GM18511 (cell line): ENCODE measurements around the gene R3HDM2.
"Not testable (repeated sequence)": the region's sequence is repeated elsewhere in the genome, so short reads cannot be mapped to it uniquely, and the experiment has no call there.

Source experiments
- ATAC-seq: cut with Tn5 transposase; IDR thresholded peaks from one replicate; pipeline ENCODE4 v1.9.1; 2021; ENCODE audit warnings: mild to moderate bottlenecking, moderate library complexity; ENCODE audit not compliant: unreplicated experiment

Gene R3HDM2

DNA sequence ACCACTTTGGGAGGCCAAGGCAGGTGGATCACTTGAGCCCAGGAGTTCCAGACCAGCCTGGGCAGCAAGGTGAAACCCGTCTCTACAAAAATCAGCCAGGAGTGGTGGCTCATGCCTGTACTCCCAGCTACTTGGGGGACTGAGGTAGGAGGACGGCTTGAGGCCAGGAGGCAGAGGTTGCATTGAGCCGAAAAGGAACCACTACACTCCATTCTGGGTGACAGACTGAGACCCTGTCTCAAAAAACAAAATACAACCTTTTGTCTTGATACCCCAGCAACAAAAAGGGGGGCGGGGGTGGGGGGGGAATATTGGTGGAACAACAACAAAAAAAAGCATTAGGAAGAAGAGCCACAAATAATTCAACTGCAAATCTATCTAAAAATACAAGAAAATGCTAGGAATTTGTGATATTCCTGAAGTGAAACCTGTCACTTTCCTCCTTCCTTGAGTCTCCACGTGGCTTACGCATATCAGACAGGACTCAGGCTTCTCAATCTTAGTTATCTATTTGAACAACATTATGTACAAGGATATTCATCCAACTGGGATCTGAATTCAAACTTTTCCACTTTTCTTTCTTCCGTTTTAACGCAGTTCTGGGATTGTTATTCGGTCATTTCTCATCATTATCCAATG lies 1.3 kb downstream of the R3HDM2 start:
- ATAC-seq = no peak

DNA sequence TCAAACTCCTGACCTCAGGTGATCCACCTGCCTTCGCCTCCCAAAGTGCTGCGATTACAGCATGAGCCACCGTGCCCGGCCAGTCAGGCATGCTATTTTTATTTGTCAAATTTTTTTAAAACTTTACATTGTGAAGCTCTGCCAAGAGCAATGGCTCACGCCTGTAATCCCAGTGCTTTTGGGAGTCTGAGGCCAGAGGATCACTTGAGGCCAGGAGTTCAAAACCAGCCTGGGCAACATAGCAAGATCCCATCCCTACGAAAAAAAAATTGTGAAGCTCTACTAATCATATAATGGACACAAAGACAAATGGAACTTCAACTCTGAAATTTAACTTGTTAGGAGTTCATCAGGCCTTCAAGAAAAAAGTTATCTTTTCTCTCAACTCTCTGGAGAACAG lies 1.9 kb downstream of the R3HDM2 start:
- no peak for ATAC-seq

DNA sequence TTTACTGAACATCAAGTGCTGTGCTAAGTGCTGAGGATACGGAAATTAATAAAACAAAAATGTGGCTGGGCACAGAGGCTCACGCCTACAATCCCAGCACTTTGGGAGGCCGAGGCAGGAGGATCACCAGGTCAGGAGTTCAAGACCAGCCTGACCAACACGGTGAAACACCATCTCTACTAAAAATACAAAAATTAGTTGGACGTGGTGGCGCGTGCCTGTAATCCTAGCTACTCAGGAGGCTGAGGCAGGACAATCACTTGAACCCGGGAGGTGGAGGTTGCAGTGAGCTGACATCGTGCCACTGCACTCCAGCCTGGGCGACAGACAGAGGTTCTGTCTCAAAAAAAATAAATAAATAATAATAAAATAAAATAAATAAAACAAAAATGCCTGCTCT lies 3.9 kb downstream of the R3HDM2 start:
- not testable (repeated sequence) for ATAC-seq

DNA sequence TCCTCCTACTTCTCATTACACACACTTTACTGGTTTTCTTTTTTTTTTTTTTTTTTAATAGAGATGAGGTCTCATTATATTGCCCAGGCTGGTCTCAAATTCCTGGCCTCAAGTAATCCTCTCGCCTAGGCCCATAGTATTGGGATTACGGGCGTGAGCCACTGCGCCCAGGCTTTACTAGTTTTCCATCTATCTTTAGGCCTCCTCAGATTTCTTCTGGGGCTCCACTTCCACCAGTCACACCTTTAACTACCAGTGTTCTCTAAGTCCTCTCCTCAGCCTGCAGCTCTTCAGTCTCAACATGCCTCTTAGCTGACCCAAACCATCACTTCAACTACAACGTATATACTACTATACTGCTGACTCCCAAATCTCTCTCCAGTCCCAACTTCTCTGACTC lies 10.4 kb downstream of the R3HDM2 start:
- no peak for ATAC-seq

DNA sequence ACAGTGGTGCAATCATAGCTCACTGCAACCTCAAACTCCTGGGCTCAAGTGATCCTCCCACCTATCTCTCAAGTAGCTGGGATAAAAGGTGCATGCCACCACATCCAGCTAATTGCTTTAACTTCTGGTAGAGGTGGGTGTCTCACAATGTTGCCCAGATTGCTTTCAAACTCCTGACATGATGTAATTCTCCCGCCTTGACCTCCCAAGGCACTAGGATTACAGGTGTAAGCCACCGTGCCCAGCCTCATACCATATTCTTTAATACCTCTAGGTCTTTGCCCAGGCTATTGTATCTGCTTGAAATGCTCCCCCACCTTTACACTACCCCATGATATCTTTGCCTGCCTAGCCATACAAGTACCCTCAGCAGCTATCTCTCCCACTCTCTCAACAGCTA lies 11.3 kb downstream of the R3HDM2 start:
- ATAC-seq = no peak

DNA sequence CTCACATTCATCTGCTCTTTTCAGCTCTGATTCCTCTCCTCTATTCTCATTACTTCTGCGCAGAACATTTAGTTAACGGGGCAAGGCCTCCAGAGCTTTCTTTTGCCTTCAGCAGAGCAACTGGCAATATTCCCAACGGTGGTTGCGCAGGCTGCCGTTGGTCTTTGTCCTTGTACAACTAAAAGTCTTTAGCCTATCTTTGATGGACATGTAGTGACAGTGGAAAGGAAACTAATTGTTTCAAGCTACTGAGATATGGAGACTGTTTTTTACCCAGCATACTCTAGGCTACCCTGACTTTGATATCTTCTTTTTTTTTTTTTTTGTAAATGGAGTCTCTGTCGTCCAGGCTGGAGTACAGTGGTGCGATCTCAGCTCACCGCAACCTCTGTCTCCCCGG lies 12.6 kb downstream of the R3HDM2 start:
- no peak for ATAC-seq

DNA sequence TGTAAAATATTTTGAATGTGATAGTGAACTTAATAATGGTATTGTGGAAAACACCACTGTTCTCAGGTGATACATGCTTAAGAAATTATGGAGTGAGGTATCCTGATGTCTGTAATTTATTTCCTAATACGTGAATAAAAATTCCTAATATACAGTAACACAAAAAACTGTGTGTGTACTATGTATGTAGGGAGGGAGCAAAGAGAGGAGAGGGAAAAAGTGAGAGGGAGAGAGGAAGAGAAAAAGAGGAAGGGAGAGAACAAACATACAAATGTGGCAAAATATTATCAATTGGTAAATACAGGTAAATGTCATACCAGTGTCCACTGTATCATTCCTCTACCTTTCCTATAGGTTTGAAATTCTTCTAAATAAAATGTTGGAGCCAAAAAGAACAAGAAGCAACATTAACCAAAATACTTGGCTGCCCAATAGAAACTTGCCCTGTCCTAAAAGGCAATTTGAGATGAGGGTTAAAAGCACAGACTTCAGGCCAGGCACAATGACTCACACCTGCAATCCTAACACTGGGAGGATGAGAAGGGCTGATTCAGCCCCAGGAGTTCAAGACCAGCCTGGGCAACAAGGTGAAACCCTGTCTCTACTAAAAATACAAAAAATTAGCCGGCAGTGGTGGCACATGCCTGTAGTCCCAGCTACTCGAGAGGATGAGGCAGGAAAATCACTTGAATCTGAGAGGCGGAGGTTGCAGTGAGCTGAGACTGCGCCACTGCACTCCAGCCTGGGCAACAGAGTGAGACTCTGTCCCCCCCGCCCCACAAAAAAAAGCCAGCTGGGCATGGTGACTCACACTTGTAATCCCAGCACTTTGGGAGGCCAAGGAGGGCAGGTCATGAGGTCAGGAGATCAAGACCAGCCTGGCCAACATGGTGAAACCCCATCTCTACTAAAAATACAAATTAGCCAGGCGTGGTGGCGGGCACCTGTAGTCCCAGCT lies 14.5 kb downstream of the R3HDM2 start:
- no peak for ATAC-seq

DNA sequence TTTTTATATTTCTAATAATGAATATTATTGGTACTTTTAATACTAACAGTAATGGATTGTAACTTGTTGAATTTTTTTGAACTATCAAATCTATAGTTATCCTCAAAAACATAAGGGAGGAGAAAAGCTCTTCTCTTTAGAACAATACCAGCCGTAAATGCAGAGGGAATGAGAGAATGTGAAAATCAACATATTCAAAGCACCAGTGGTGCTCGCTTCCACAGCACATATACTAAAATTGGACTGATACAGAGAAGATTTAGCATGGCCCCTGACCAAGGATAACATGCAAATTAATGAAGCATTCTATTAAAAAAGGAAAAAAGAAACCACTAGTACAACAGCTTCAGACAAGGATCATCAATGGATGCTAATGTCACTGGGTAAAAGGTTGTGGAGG lies 15.8 kb downstream of the R3HDM2 start:
- no peak for ATAC-seq

DNA sequence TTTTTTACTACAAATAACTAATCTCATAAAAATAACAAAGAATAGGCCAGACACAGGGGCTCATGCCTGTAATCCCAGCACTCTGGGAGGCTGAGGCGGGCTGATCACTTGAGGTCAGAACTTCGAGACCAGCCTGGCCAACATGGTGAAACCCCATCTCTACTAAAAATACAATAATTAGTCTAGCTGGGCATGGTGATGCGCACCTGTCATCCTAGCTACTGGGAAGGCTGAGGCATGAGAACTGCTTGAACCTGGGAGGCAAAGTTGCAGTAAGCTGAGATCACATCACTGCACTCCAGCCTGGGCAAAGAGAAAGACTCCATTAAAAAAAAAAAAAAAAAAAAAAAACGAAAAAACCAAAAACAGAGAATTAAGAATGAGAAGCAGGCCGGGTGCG lies 16.7 kb downstream of the R3HDM2 start:
- ATAC-seq = not testable (repeated sequence)

DNA sequence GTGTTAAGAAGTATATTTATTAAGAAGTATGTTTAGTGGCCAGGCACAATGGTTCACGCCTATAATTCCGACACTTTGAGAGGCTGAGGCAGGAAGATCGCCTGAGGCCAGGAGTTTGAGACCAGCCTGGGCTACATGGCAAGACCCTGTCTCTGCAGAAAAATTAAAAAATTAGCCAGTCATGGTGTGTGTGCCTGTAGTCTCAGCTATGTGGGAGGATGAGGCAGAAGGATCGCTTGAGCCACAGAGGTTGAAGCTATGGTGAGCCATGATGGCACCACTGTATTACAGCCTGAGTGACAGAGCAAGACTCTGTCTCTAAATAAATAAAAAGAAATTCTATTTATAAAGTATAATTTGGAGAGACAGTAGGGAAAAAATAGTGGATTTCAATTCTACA lies 20.3 kb downstream of the R3HDM2 start:
- no peak for ATAC-seq

DNA sequence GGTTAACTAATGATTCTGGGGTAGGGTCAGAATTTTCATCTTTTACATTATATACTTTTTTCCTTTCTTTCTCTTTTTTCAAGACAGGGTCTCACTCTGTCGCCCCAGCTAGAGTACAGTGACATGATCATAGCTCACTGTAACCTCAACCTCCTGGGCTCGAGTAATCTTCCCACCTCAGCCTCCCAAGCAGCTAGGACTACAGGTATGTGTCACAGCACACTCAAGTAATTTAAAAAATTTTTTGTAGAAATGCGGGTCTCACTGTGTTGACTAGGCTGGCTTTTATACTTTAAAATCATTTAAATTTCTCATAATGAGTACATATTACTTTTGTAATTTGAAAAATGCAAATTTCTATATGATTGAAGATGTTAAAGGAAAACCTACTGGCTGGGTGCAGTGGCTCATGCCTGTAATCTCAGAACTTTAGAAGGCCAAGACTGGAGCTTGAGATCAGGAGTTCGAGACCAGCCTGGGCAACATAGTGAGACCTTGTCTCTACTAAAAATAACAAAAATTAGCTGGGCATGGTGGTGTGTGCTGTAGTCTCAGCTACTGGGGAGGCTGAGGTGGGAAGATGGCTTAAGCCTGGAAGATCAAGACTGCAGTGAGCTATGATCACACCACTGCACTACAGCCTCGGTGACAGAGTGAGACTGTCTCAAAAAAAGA lies 25.7 kb downstream of the R3HDM2 start:
- no peak for ATAC-seq

DNA sequence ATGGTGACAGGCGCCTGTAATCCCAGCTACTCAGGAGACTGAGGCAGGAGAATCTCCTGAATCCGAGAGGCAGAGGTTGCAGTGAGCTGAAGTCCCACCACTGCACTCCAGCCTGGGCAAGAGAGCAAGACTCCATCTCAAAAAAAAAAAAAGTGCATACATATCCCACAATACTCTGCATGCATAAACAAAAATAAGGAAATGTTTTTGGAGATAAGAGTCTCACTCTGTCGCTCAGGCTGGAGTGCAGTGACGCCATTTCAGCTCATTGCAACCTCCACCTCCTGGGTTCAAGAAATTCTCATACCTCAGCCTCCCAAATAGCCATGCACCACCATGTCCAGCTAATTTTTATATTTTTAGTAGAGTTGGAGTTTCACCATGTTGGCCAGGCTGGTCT lies 28.7 kb downstream of the R3HDM2 start:
- not testable (repeated sequence) for ATAC-seq

DNA sequence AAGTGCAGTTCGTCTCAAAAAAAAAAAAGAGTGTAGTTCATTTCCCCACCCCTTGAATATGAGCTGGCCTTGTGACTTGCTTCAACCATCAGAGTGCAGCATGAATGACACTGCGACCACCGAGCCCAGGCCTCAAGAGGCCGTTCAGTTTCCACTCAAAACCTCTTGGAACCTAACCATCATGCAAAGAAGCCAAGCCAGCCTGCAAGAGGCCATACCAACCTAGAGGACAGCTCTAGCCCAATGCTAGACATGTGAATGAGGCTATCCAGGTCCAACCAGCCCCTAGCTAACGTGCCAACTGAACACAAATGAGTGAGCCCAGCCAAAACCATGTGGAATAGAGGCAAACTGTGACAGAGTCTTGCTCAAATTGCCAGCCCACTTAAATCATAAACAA lies 29.7 kb downstream of the R3HDM2 start:
- no peak for ATAC-seq

DNA sequence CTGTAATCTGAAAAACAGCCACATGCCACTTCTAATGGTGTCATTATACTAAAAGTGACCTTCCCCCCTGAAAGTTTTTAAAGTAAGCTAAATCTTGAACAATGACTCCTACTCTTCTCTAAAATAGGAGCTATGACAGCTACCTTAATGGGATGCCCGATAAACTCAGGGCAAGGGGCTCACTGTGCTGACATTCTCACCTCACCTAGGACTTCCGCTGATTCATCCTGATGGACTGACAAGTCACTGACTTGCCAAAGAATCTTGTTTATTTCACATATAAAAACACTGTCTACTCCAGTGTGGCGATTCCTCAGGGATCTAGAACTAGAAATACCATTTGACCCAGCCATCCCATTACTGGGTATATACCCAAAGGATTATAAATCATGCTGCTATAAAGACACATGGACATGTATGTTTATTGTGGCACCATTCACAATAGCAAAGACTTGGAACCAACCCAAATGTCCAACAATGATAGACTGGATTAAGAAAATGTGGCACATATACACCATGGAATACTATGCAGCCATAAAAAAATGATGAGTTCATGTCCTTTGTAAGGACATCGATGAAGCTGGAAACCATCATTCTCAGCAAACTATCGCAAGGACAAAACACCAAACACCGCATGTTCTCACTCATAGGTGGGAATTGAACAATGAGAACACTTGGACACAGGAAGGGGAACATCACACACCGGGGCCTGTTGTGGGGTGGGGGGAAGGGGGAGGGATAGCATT lies 31.0 kb downstream of the R3HDM2 start:
- ATAC-seq = not testable (repeated sequence)

DNA sequence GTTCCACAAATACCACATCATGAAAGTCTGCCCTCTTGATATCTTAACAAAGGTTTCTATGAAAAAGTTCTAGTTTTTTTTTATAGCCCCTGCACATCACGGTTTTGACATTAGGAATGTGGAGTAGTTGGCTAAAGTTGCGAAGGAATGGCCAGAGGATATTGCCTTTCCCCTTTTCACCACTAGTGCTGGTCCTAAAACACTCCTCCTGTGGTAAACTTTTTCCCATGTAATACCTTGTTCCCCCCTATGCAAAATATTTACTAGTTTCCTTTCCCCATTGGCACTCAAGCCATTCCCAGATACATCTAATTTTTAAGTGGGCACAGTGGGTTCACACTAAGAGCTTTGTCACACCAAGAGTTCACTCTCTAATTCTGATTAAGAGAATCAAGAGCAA lies 33.4 kb downstream of the R3HDM2 start:
- ATAC-seq = no peak

DNA sequence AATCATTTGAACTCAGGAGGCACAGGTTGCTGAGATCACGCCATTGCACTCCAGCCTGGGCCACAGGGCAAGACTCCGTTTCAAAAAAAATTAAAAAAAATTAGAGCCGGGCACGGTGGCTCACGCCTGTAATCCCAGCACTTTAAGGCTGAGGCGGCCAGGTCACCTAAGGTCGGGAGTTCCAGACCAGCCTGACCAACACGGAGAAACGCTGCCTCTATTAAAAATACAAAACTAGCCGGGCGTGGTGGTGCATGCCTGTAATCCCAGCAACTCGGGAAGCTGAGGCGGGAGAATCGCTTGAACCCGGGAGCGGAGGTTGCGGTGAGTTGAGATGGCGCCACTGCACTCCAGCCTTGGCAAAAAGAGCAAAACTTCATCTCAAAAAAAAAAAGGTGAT lies 35.7 kb downstream of the R3HDM2 start:
- ATAC-seq = no peak

DNA sequence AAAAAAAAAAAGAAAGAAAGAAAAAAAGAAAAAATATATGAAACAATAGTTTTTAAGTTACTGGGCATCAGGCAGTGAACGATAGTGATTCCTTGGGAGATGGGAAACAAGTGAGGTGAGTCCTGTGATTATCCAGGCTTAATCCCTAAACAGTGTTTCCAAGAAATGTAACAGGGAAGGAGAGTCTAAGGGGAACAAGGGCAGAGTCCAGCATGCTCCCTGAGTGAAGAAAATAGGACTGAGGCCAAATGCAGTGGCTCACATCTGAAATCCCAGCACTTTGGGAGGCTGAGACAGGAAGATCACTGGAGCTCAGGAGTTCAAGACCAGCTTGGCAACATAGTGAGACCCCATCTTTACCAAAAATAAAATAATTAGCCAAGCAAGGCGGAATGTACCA lies 40.7 kb downstream of the R3HDM2 start:
- no peak for ATAC-seq

DNA sequence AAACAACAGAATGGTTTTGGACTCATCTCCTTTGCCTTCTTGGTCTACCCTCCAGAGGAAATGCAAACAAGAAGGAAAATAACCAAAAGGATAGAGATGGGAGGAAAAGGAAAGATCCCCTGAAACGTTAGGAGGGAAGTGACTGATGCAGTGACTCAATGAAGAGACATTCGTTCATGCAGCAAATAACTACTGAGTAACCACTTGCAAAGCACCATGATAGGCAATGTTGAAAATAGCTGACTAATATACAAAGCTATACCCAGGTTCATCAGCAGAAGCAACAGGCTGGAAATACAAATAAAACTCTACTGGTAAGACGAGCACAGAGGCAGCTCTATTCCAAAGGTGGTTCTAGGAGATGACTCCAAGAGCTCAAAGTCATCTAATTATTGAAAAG lies 41.8 kb downstream of the R3HDM2 start:
- ATAC-seq = no peak

DNA sequence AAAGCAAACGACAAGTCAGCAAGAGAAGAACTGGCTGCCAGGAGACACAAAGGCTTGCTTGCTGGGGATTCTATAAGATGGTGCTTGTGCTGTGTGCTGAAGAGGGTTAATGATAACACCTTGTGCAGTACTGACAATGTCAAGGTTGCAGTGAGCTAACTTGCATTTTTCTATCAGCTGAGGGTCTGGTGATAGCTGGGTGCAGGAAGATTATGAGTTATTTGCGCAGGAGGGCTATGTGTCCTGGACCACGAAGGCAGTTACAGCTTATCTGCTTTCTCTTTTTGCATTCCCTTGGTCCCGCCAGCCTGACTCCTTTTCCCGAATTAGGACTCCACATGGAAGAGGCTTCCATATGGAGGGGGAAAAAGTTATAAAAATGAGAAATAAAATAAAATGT lies 42.4 kb downstream of the R3HDM2 start:
- no peak for ATAC-seq

DNA sequence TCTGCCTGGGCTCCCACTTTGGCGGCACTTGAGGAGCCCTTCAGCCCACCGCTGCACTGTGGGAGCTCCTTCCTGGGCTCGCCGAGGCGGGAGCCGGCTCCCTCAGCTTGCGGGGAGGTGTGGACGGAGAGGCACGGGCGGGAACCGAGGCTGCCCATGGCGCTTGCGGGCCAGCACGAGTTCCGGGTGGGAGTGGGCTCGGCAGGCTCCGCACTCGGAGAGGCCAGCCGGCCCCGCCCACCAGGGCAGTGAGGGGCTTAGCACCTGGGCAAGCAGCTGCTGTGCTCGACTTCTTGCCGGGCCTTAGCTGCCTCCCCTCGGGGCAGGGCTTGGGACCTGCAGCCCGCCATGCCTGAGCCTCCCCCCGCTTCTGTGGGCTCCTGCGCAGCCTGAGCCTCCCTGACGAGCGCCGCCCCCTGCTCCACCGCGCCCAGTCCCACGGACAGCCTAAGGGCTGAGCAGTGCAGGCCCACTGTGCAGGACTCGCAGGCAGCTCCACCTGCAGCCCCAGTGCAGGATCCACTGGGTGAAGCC lies 44.6 kb downstream of the R3HDM2 start:
- ATAC-seq = no peak

DNA sequence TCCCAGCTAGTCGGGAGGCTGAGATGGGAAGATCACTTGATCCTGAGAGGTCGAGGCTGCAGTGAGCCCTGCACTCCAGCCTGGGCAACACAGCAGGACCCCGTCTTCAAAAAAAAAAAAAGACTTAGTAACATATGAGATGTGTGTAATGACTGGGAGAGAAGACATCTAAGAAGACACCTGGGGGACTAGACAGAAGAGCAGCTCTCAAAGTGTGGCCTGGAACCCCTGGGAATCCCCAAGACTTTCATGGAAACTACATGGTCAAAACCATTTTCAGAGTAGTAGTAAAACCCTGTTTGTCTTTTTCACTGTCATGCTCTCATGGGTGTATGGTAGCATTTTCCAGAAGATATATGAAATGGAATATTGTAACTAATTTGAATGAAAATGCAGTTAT lies 45.3 kb downstream of the R3HDM2 start:
- ATAC-seq = no peak
